WTC11 (cell line): ENCODE results near the gene PTPRK. TPM values are rescaled to one million over a fixed set of nuclear protein-coding genes. Genes with fewer than 3 reads are reported as not detected.

Source experiments
- ATAC-seq: fragments of 200-7000 bp; cut with Tn5 transposase; 2 replicates; pipeline ENCODE4 v1.10.0; 2021; ENCODE audit warnings: mild to moderate bottlenecking, moderate library complexity
- CTCF ChIA-PET: fragments of 300-600 bp; sonication (Branson Sonifier 250); formaldehyde crosslinking; loops from one replicate; lab custom pipeline; 2021; ENCODE audit warnings: antibody characterized with exemption; lab: Charles Lee
- POLR2A ChIA-PET: fragments of 350-600 bp; sonication (Branson Sonifier 250); formaldehyde crosslinking; loops from one replicate; lab custom pipeline; 2021; ENCODE audit warnings: antibody characterized with exemption; lab: Charles Lee
- DNase-seq: peaks from one replicate; pipeline ENCODE4 v3.0.0; 2021; ENCODE audit warnings: low spot score
- H3K27ac Mint-ChIP-seq: 2 replicates; pipeline ENCODE4 v1.8.0; 2021; ENCODE audit warnings: mixed read lengths
- H3K27me3 Mint-ChIP-seq: 2 replicates; pipeline ENCODE4 v1.8.0; 2021; ENCODE audit warnings: low read depth, mild to moderate bottlenecking, moderate library complexity, mixed read lengths
- H3K36me3 Mint-ChIP-seq: 2 replicates; pipeline ENCODE4 v1.8.0; 2021; ENCODE audit warnings: mixed read lengths
- H3K4me1 Mint-ChIP-seq: 2 replicates; pipeline ENCODE4 v1.8.0; 2022; ENCODE audit warnings: mixed read lengths
- H3K4me3 Mint-ChIP-seq: 2 replicates; pipeline ENCODE4 v1.8.0; 2021; ENCODE audit warnings: mild to moderate bottlenecking, moderate library complexity, mixed read lengths
- H3K9me3 Mint-ChIP-seq: 2 replicates; pipeline ENCODE4 v1.8.0; 2021; ENCODE audit warnings: mixed read lengths
- E2F1 ChIP-seq: sonication (generic); formaldehyde crosslinking; IDR thresholded peaks from 2 replicates; pipeline ENCODE4 v1.8.0; 2022; ENCODE audit warnings: mild to moderate bottlenecking, missing genetic modification reagents
- ESRRA ChIP-seq: sonication (generic); formaldehyde crosslinking; IDR thresholded peaks from 2 replicates; pipeline ENCODE4 v1.8.1; 2022; ENCODE audit warnings: mild to moderate bottlenecking, missing genetic modification reagents, borderline replicate concordance
- ETV6 ChIP-seq: sonication (generic); formaldehyde crosslinking; IDR thresholded peaks from 2 replicates; pipeline ENCODE4 v1.8.1; 2022; ENCODE audit warnings: mild to moderate bottlenecking, missing genetic modification reagents
- FOXP4 ChIP-seq: sonication (generic); formaldehyde crosslinking; IDR thresholded peaks from 2 replicates; pipeline ENCODE4 v1.8.0; 2022; ENCODE audit warnings: mild to moderate bottlenecking, missing genetic modification reagents
- GTF2I ChIP-seq: fragments of 250-450 bp; sonication (Bioruptor Pico); conservative IDR thresholded peaks from 2 replicates; pipeline ENCODE4 v1.4.0; 2021; ENCODE audit warnings: mild to moderate bottlenecking
- IRF2 ChIP-seq: sonication (generic); formaldehyde crosslinking; IDR thresholded peaks from 2 replicates; pipeline ENCODE4 v1.8.0; 2022; ENCODE audit warnings: low read depth, missing genetic modification reagents, borderline replicate concordance
- MYBL2 ChIP-seq: sonication (generic); formaldehyde crosslinking; IDR thresholded peaks from 2 replicates; pipeline ENCODE4 v1.8.1; 2023; ENCODE audit warnings: mild to moderate bottlenecking, moderate library complexity, missing genetic modification reagents
- RELA ChIP-seq: sonication (generic); formaldehyde crosslinking; IDR thresholded peaks from 2 replicates; pipeline ENCODE4 v1.8.1; 2022; ENCODE audit warnings: missing genetic modification reagents, mild to moderate bottlenecking, borderline replicate concordance
- SMAD3 ChIP-seq: sonication (generic); formaldehyde crosslinking; IDR thresholded peaks from 2 replicates; pipeline ENCODE4 v1.8.0; 2022; ENCODE audit warnings: missing genetic modification reagents, mild to moderate bottlenecking, borderline replicate concordance
- SP1 ChIP-seq: sonication (generic); formaldehyde crosslinking; conservative IDR thresholded peaks from 2 replicates; pipeline ENCODE4 v1.8.1; 2022; ENCODE audit warnings: missing genetic modification reagents
- TCF7 ChIP-seq: sonication (generic); formaldehyde crosslinking; IDR thresholded peaks from 2 replicates; pipeline ENCODE4 v1.8.0; 2022; ENCODE audit warnings: mild to moderate bottlenecking, low read depth, missing genetic modification reagents, moderate library complexity
- ZNF138 ChIP-seq: sonication (generic); formaldehyde crosslinking; conservative IDR thresholded peaks from 2 replicates; pipeline ENCODE4 v1.8.1; 2022; ENCODE audit warnings: mild to moderate bottlenecking, moderate library complexity, missing genetic modification reagents
- ZNF219 ChIP-seq: sonication (generic); formaldehyde crosslinking; IDR thresholded peaks from 2 replicates; pipeline ENCODE4 v1.8.0; 2023; ENCODE audit warnings: missing genetic modification reagents, mild to moderate bottlenecking, borderline replicate concordance
- ZNF532 ChIP-seq: fragments of 250-450 bp; sonication (Bioruptor Pico); IDR thresholded peaks from 2 replicates; pipeline ENCODE4 v1.9.0; 2021; ENCODE audit warnings: mild to moderate bottlenecking, borderline replicate concordance
- total RNA-seq: library from RNA; stranded (reverse); gene quantifications from 3 replicates; pipeline ENCODE4 v1.2.3, GENCODE V29; 2021
- TF ChIP-seq, protein P1 (sequence below): sonication (generic); formaldehyde crosslinking; IDR thresholded peaks from 2 replicates; pipeline ENCODE4 v1.8.1; 2023; ENCODE audit warnings: mild to moderate bottlenecking, moderate library complexity, missing genetic modification reagents
- TF ChIP-seq, protein P2 (sequence below): fragments of 250-450 bp; sonication (Bioruptor Pico); IDR thresholded peaks from 2 replicates; pipeline ENCODE4 v1.9.0; 2021; ENCODE audit warnings: mild to moderate bottlenecking

The PTPRK gene
- total RNA-seq, 1 experiment from 2014 or later: 44.8 TPM

DNA sequence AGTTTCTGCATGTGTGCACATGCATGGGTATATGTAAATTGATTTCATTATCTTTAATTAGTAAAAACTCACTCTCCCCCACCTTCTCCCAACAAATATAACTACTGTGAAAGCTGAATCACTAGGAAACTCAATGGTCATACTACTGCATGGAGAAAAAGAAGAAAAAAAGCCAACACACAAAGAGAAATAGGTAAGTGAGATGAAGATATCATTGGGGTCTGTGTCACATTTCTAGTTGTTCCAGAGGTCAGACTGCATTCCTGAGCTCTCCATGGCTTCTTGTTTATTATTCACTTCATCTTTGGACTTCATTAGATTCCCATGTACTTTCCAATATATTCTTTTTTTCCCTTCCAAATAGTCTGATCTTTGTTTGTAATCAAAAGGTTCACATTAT, 98.2 kb downstream of the PTPRK start (continued):
- no peak for TF ChIP-seq TCF7
- no peak for TF ChIP-seq FOXP4 (CRISPR knock-in tag)
- TF ChIP-seq SMAD3 (CRISPR knock-in tag): no peak
- no peak for TF ChIP-seq ESRRA (CRISPR knock-in tag)
- no peak for TF ChIP-seq ZNF532
- TF ChIP-seq, protein P1, sequence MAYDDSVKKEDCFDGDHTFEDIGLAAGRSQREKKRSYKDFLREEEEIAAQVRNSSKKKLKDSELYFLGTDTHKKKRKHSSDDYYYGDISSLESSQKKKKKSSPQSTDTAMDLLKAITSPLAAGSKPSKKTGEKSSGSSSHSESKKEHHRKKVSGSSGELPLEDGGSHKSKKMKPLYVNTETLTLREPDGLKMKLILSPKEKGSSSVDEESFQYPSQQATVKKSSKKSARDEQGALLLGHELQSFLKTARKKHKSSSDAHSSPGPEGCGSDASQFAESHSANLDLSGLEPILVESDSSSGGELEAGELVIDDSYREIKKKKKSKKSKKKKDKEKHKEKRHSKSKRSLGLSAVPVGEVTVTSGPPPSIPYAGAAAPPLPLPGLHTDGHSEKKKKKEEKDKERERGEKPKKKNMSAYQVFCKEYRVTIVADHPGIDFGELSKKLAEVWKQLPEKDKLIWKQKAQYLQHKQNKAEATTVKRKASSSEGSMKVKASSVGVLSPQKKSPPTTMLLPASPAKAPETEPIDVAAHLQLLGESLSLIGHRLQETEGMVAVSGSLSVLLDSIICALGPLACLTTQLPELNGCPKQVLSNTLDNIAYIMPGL (CRISPR knock-in tag): no peak
- TF ChIP-seq, protein P2, sequence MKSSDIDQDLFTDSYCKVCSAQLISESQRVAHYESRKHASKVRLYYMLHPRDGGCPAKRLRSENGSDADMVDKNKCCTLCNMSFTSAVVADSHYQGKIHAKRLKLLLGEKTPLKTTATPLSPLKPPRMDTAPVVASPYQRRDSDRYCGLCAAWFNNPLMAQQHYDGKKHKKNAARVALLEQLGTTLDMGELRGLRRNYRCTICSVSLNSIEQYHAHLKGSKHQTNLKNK: no peak
- TF ChIP-seq GTF2I (CRISPR knock-in tag): no peak
- TF ChIP-seq E2F1 (CRISPR knock-in tag): no peak

DNA sequence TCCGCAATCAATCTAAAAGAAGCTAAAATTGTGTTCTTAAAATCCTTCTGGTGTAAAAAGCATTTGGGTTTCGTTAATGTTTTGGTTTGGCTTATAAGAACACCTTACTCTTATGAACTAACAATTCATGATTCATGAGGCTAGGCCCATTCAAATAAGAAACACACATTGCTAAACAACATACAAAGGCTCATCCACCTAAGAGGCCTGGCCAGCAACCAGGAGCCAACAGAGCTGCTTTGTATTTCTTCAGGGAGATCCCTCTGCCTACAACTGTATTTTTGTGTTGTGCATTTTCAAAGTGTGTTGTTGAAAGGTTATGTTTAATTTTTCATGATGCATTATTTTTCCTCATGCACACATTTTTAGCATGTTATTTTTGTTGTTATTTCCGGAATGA, 98.6 kb downstream of the PTPRK start:
- CTCF ChIA-PET: no interaction called here
- POLR2A ChIA-PET: no interaction called here
- Mint-ChIP-seq H3K27ac (no peak overlapping the region), H3K27me3 (no peaks in the 10 kb centered on the region), H3K4me3 (no peak overlapping the region), H3K36me3 (no peaks in the 10 kb centered on the region), H3K4me1 (peaks cover 7% of the 10 kb centered on the region; the same call in 1 of the 2 replicates), H3K9me3 (no peaks in the 10 kb centered on the region)
- TF ChIP-seq IRF2 (CRISPR knock-in tag): no peak
- no peak for DNase-seq
- ATAC-seq: no peak

- H3K4me3 Mint-ChIP-seq: no peak overlapping the region
- no peaks in the 10 kb centered on the region for H3K9me3 Mint-ChIP-seq
- no peaks in the 10 kb centered on the region for H3K27me3 Mint-ChIP-seq
- ChIA-PET POLR2A (no interaction called here), CTCF (no interaction called here)
- ATAC-seq: no peak
- no peaks in the 10 kb centered on the region for H3K36me3 Mint-ChIP-seq
- no peak for TF ChIP-seq ZNF138
- peaks cover 10% of the 10 kb centered on the region for H3K4me1 Mint-ChIP-seq
- DNase-seq: no peak
- no peak overlapping the region for H3K27ac Mint-ChIP-seq
These were observed 102.7 kb downstream of the PTPRK start for GRCh38 chr6:128417698-128418097.

- Mint-ChIP-seq H3K4me1 (peaks cover 19% of the 10 kb centered on the region), H3K9me3 (no peaks in the 10 kb centered on the region), H3K4me3 (no peak overlapping the region), H3K27me3 (no peaks in the 10 kb centered on the region), H3K36me3 (no peaks in the 10 kb centered on the region), H3K27ac (no peak overlapping the region)
- ChIA-PET POLR2A (no interaction called here), CTCF (no interaction called here)
- DNase-seq (no peak), ATAC-seq (no peak)
- TF ChIP-seq RELA (CRISPR knock-in tag): no peak
- TF ChIP-seq ETV6 (CRISPR knock-in tag): no peak
- no peak for TF ChIP-seq ZNF219 (CRISPR knock-in tag)
- TF ChIP-seq ZNF532: no peak
- TF ChIP-seq SP1: no peak
- no peak for TF ChIP-seq MYBL2 (CRISPR knock-in tag)
These were observed 105.0 kb downstream of the PTPRK start for GRCh38 chr6:128415387-128415786.
